HG02798 (cell line): ENCODE measurements around the gene PEAK1.
"Not testable (repeated sequence)": the region's sequence is repeated elsewhere in the genome, so short reads cannot be mapped to it uniquely, and the experiment has no call there.

Source experiments
- ATAC-seq: cut with Tn5 transposase; IDR thresholded peaks from one replicate; pipeline ENCODE4 v1.9.1; 2021; ENCODE audit warnings: mild to moderate bottlenecking; ENCODE audit not compliant: unreplicated experiment, poor library complexity

PEAK1 gene

GRCh38 chr15:77406173-77406759, 13.6 kb downstream of the PEAK1 start:
- ATAC-seq, result not testable (repeated sequence)

GRCh38 chr15:77402740-77403379, 17.0 kb downstream of the PEAK1 start:
- no peak for ATAC-seq

- no peak for ATAC-seq
Observed at GRCh38 chr15:77400258-77400657, 19.6 kb downstream of the PEAK1 start.

- ATAC-seq, result no peak
Observed at GRCh38 chr15:77398927-77399326, 21.0 kb downstream of the PEAK1 start.

- no peak for ATAC-seq
Observed at GRCh38 chr15:77396692-77397091, 23.2 kb downstream of the PEAK1 start.

- no peak for ATAC-seq
Observed at GRCh38 chr15:77395013-77395774, 24.7 kb downstream of the PEAK1 start.

- no peak for ATAC-seq
Observed at GRCh38 chr15:77393471-77393840, 26.4 kb downstream of the PEAK1 start.

- no peak for ATAC-seq
Observed at GRCh38 chr15:77392762-77393470, 27.0 kb downstream of the PEAK1 start.

GRCh38 chr15:77391372-77391951, 28.4 kb downstream of the PEAK1 start:
- ATAC-seq, result no peak

- ATAC-seq, result no peak
Observed at GRCh38 chr15:77387365-77388105, 32.4 kb downstream of the PEAK1 start.

- ATAC-seq, result no peak
Observed at GRCh38 chr15:77386626-77387025, 33.3 kb downstream of the PEAK1 start.

GRCh38 chr15:77384589-77385359, 35.1 kb downstream of the PEAK1 start:
- ATAC-seq, result no peak

- ATAC-seq, result no peak
Observed at GRCh38 chr15:77384086-77384485, 35.8 kb downstream of the PEAK1 start.

- no peak for ATAC-seq
Observed at GRCh38 chr15:77380033-77380432, 39.9 kb downstream of the PEAK1 start.

- ATAC-seq, result no peak
Observed at GRCh38 chr15:77376770-77377169, 43.1 kb downstream of the PEAK1 start.

GRCh38 chr15:77375133-77375532, 44.8 kb downstream of the PEAK1 start:
- no peak for ATAC-seq

- ATAC-seq, result no peak
Observed at GRCh38 chr15:77373441-77373840, 46.5 kb downstream of the PEAK1 start.

GRCh38 chr15:77371850-77372563, 47.9 kb downstream of the PEAK1 start:
- ATAC-seq, result no peak

GRCh38 chr15:77370580-77370979, 49.3 kb downstream of the PEAK1 start:
- no peak for ATAC-seq
